HG02623 (cell line): ENCODE data around the gene GPSM1.

ENCODE experiments used
- ATAC-seq: cut with Tn5 transposase; IDR thresholded peaks from one replicate; pipeline ENCODE4 v1.9.1; 2021; ENCODE audit warnings: moderate library complexity; ENCODE audit not compliant: unreplicated experiment

GPSM1 gene

GRCh38 chr9:136407911-136408310 lies 80.6 kb downstream of the GPSM1 start:
- no peak for ATAC-seq
